A673 (cell line): ENCODE data around the gene R3HDML. TPM values are rescaled to one million over a fixed set of nuclear protein-coding genes. Genes with fewer than 3 reads are reported as not detected.

ENCODE experiments used
- BruUV-seq: library from RNA; stranded (reverse); fragments of 400-500 nt; replicated peaks from 2 replicates; lab custom pipeline; 2021; lab: Mats Ljungman, UMichigan
- CTCF ChIA-PET: fragments of 300-600 bp; sonication (Branson Sonifier 250); formaldehyde crosslinking; loops from one replicate; lab custom pipeline; 2022; ENCODE audit warnings: antibody characterized with exemption; lab: Charles Lee
- POLR2A ChIA-PET: fragments of 300-600 bp; sonication (Branson Sonifier 250); formaldehyde crosslinking; loops from one replicate; lab custom pipeline; 2022; ENCODE audit warnings: antibody characterized with exemption; ENCODE audit not compliant: low non-redundant PET; lab: Charles Lee
- DNase-seq: peaks from one replicate; pipeline ENCODE4 v3.0.0-alpha.2; 2015; ENCODE audit warnings: low spot score
- H3K27ac ChIP-seq: fragments of 200-600 bp; sonication (generic); 2 replicates; pipeline ENCODE4 v1.5.1; 2016; ENCODE audit warnings: mixed run types, low read depth, mild to moderate bottlenecking, mixed read lengths, antibody characterized with exemption, low read length; ENCODE audit not compliant: poor library complexity, severe bottlenecking
- H3K27me3 ChIP-seq: fragments of 200-600 bp; sonication (generic); replicated peaks from 2 replicates; pipeline ENCODE4 v1.6.1; 2017; ENCODE audit warnings: mixed run types, low read depth, mild to moderate bottlenecking, mixed read lengths, antibody characterized with exemption, low read length; ENCODE audit not compliant: insufficient read depth, poor library complexity
- H3K36me3 ChIP-seq: fragments of 200-600 bp; sonication (generic); 2 replicates; pipeline ENCODE4 v1.6.1; 2016; ENCODE audit warnings: mixed run types, mild to moderate bottlenecking, mixed read lengths, antibody characterized with exemption, low read length; ENCODE audit not compliant: insufficient read depth, poor library complexity, severe bottlenecking
- H3K4me1 ChIP-seq: fragments of 200-600 bp; sonication (generic); 2 replicates; pipeline ENCODE4 v1.6.1; 2017; ENCODE audit warnings: mixed run types, mild to moderate bottlenecking, mixed read lengths, antibody characterized with exemption, low read length; ENCODE audit not compliant: insufficient read depth, poor library complexity, severe bottlenecking
- H3K4me3 ChIP-seq: fragments of 200-600 bp; sonication (generic); 2 replicates; pipeline ENCODE4 v1.5.1; 2016; ENCODE audit warnings: low read depth, mixed run types, mild to moderate bottlenecking, mixed read lengths, low read length; ENCODE audit not compliant: poor library complexity, severe bottlenecking
- H3K9me3 ChIP-seq: fragments of 200-600 bp; sonication (generic); 2 replicates; pipeline ENCODE4 v1.6.1; 2016; ENCODE audit warnings: mixed run types, low read depth, mild to moderate bottlenecking, mixed read lengths, antibody characterized with exemption, low read length; ENCODE audit not compliant: poor library complexity, severe bottlenecking
- EZH2 ChIP-seq: fragments of 200-600 bp; sonication (generic); IDR thresholded peaks from 2 replicates; pipeline ENCODE4 v1.6.1; 2017; ENCODE audit warnings: borderline replicate concordance, low read depth, mild to moderate bottlenecking, mixed read lengths, antibody characterized with exemption, low read length; ENCODE audit not compliant: poor library complexity, severe bottlenecking
- intact Hi-C: fragments of 100-400 bp; cut with micrococcal nuclease; formaldehyde crosslinking; loops from one replicate; pipeline ENCODE4 v1.10.0; 2022; ENCODE audit not compliant: unreplicated experiment
- total RNA-seq: library from RNA; stranded (reverse); gene quantifications from 2 replicates; pipeline ENCODE4 v1.2.3, GENCODE V29; 2021
- TF ChIP-seq, protein P1 (sequence below): fragments of 300-800, 200-600 bp; sonication (generic); conservative IDR thresholded peaks from 2 replicates; pipeline ENCODE4 v1.5.1; 2017; ENCODE audit warnings: low read depth, mild to moderate bottlenecking, antibody characterized with exemption, low read length, moderate library complexity, mixed read lengths

Gene R3HDML
- total RNA-seq, 1 experiment from 2014 or later, result not detected

DNA sequence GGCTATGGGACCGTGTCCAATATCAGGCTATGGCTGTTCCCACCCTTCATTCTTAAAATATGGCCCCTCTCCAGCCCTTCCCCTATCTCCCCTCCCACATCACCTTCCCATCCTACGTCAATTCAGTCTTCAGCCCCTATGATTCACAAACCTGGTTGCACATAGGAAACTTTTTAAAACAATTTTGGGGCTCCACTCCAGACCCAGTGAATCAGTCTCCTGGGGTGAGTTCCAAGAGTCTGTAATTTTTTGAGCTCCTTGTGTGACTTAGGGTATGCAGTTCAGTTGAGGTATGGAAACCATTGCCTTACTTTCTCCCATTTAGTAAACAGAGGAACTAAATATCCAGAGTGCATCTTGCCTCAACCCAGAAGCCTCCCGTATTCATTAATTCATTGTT is 24.2 kb downstream of the R3HDML start:
- no peak for DNase-seq
- TF ChIP-seq, protein P1, sequence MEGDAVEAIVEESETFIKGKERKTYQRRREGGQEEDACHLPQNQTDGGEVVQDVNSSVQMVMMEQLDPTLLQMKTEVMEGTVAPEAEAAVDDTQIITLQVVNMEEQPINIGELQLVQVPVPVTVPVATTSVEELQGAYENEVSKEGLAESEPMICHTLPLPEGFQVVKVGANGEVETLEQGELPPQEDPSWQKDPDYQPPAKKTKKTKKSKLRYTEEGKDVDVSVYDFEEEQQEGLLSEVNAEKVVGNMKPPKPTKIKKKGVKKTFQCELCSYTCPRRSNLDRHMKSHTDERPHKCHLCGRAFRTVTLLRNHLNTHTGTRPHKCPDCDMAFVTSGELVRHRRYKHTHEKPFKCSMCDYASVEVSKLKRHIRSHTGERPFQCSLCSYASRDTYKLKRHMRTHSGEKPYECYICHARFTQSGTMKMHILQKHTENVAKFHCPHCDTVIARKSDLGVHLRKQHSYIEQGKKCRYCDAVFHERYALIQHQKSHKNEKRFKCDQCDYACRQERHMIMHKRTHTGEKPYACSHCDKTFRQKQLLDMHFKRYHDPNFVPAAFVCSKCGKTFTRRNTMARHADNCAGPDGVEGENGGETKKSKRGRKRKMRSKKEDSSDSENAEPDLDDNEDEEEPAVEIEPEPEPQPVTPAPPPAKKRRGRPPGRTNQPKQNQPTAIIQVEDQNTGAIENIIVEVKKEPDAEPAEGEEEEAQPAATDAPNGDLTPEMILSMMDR, result no peak
- no peak for TF ChIP-seq EZH2
- Histone ChIP-seq H3K27me3 (peaks cover 6% of the 10 kb centered on the region), H3K36me3 (no peaks in the 10 kb centered on the region), H3K27ac (no peak overlapping the region), H3K4me1 (no peaks in the 10 kb centered on the region), H3K4me3 (no peak overlapping the region), H3K9me3 (no peaks in the 10 kb centered on the region)
- intact Hi-C loops, result no loop called here
- ChIA-PET CTCF (no interaction called here), POLR2A (no interaction called here)
- BruUV-seq, result no TSS peak

DNA sequence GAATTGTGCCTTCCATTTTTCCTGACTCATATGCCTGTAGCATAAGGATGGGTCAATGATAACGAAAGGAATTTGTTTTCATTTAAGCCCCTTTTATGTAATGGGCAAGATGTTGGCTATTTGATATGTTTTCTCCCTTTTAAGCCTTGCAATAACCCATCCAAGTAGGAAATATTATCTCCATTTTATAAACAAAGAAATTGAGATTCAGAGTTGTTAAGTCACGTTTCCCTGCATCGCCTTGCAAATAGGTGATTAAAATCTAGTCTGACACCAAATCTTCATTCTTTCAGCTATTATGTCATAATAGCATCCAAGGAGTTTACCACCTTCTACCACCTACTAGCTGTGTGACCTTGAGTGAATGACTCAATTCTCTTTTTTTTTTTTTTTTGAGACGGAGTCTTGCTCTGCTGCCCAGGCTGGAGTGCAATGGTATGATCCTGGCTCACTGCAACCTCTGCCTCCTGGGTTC is 25.7 kb downstream of the R3HDML start:
- intact Hi-C loops, result no loop called here
- ChIA-PET CTCF (no interaction called here), POLR2A (no interaction called here)
- no peak for TF ChIP-seq EZH2
- TF ChIP-seq, protein P1, result no peak
- peaks cover 6% of the 10 kb centered on the region for H3K27me3 ChIP-seq
- DNase-seq, result no peak
- no peaks in the 10 kb centered on the region for H3K4me1 ChIP-seq
- no TSS peak for BruUV-seq
- H3K36me3 ChIP-seq, result no peaks in the 10 kb centered on the region
- no peak overlapping the region for H3K27ac ChIP-seq
- H3K4me3 ChIP-seq, result no peak overlapping the region
- no peaks in the 10 kb centered on the region for H3K9me3 ChIP-seq

DNA sequence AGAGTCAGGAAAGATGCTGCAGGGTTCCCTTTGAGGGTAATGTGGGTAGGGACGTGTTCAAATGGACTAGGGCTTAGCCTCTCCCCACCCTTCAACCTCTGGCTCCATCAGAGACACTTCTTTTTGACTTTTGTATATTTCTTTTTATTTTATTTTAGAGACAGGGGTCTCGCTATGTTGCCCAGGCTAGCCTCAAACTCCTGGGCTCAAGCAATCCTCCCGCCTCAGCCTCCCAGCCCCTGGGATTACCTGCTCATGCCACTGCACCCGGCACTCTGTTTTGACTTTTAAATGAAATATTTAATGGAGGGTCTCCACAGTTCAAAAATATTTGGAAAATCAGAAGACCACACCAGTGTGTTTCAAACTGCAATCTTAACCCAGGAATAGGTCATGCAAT is 27.2 kb downstream of the R3HDML start:
- H3K4me3 ChIP-seq, result no peak overlapping the region
- H3K4me1 ChIP-seq, result no peaks in the 10 kb centered on the region
- POLR2A ChIA-PET, result no interaction called here
- TF ChIP-seq EZH2, result no peak
- TF ChIP-seq, protein P1, result no peak
- intact Hi-C loops, result no loop called here
- CTCF ChIA-PET, result no interaction called here
- no peak overlapping the region for H3K27ac ChIP-seq
- peaks cover 6% of the 10 kb centered on the region for H3K27me3 ChIP-seq
- DNase-seq, result no peak
- H3K36me3 ChIP-seq, result no peaks in the 10 kb centered on the region
- no peaks in the 10 kb centered on the region for H3K9me3 ChIP-seq
- BruUV-seq, result no TSS peak
